KMS-11 (cell line): ENCODE measurements around the gene CDKN2D.
A peak's percentile ranks its signal among the peaks of the same experiment; 100 is the strongest.

ENCODE experiments used
- H2AFZ ChIP-seq: fragments of 200-600 bp; sonication (generic); 2 replicates; pipeline ENCODE4 v1.6.1; 2016; ENCODE audit warnings: antibody characterized with exemption, mixed run types, low read depth
- H3K27ac ChIP-seq: fragments of 200-600 bp; sonication (generic); 2 replicates; pipeline ENCODE4 v1.6.1; 2016; ENCODE audit warnings: mild to moderate bottlenecking, mixed run types
- H3K27me3 ChIP-seq: fragments of 200-600 bp; sonication (generic); 2 replicates; pipeline ENCODE4 v1.6.1; 2017; ENCODE audit warnings: mild to moderate bottlenecking, low read depth, mixed run types, moderate library complexity; ENCODE audit not compliant: insufficient read depth
- H3K36me3 ChIP-seq: fragments of 200-600 bp; sonication (generic); 2 replicates; pipeline ENCODE4 v1.6.1; 2017; ENCODE audit warnings: mild to moderate bottlenecking, mixed run types; ENCODE audit not compliant: insufficient read depth
- H3K4me1 ChIP-seq: fragments of 200-600 bp; sonication (generic); 2 replicates; pipeline ENCODE4 v1.6.1; 2016; ENCODE audit warnings: mild to moderate bottlenecking, low read depth, mixed run types; ENCODE audit not compliant: poor library complexity, severe bottlenecking
- H3K4me2 ChIP-seq: fragments of 200-600 bp; sonication (generic); 2 replicates; pipeline ENCODE4 v1.7.0; 2016; ENCODE audit warnings: mild to moderate bottlenecking, mixed run types
- H3K4me3 ChIP-seq: fragments of 200-600 bp; sonication (generic); IDR thresholded peaks from 2 replicates; pipeline ENCODE4 v1.6.1; 2017; ENCODE audit warnings: low read depth, low read length, mixed read lengths; ENCODE audit not compliant: insufficient read depth
- H3K79me2 ChIP-seq: fragments of 200-600 bp; sonication (generic); 2 replicates; pipeline ENCODE4 v1.6.1; 2016; ENCODE audit warnings: low read depth, mixed run types; ENCODE audit not compliant: insufficient read depth
- H3K9ac ChIP-seq: fragments of 200-600 bp; sonication (generic); 2 replicates; pipeline ENCODE4 v1.6.1; 2016; ENCODE audit warnings: mild to moderate bottlenecking, mixed run types
- H4K20me1 ChIP-seq: fragments of 200-600 bp; sonication (generic); 2 replicates; pipeline ENCODE4 v1.6.1; 2016; ENCODE audit warnings: mild to moderate bottlenecking, mixed run types; ENCODE audit not compliant: insufficient read depth
- TF ChIP-seq, protein P1 (sequence below): fragments of 200-600 bp; sonication (generic); conservative IDR thresholded peaks from 2 replicates; pipeline ENCODE4 v1.6.1; 2017; ENCODE audit warnings: low read depth, mild to moderate bottlenecking, antibody characterized with exemption, low read length, moderate library complexity, mixed read lengths

CDKN2D gene

GRCh38 chr19:10546817-10547216 is 22.0 kb downstream of the CDKN2D start:
- Histone ChIP-seq H3K27me3 (no peaks in the 10 kb centered on the region; the same call in 1 of the 2 replicates), H4K20me1 (no peaks in the 10 kb centered on the region), H3K9ac (no peak overlapping the region), H2AFZ (no peak overlapping the region), H3K4me3 (no peak overlapping the region), H3K27ac (no peak overlapping the region), H3K79me2 (peaks cover 14% of the 10 kb centered on the region; the same call in 1 of the 2 replicates), H3K36me3 (no peaks in the 10 kb centered on the region), H3K4me2 (no peak overlapping the region), H3K4me1 (peaks cover 20% of the 10 kb centered on the region)
- TF ChIP-seq, protein P1, sequence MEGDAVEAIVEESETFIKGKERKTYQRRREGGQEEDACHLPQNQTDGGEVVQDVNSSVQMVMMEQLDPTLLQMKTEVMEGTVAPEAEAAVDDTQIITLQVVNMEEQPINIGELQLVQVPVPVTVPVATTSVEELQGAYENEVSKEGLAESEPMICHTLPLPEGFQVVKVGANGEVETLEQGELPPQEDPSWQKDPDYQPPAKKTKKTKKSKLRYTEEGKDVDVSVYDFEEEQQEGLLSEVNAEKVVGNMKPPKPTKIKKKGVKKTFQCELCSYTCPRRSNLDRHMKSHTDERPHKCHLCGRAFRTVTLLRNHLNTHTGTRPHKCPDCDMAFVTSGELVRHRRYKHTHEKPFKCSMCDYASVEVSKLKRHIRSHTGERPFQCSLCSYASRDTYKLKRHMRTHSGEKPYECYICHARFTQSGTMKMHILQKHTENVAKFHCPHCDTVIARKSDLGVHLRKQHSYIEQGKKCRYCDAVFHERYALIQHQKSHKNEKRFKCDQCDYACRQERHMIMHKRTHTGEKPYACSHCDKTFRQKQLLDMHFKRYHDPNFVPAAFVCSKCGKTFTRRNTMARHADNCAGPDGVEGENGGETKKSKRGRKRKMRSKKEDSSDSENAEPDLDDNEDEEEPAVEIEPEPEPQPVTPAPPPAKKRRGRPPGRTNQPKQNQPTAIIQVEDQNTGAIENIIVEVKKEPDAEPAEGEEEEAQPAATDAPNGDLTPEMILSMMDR: no peak

GRCh38 chr19:10544753-10545251 is 24.0 kb downstream of the CDKN2D start:
- Histone ChIP-seq H3K27me3 (peaks cover 5% of the 10 kb centered on the region; the same call in 1 of the 2 replicates), H3K4me1 (peaks cover 29% of the 10 kb centered on the region), H3K4me2 (peak overlapping the region; percentile 91), H3K9ac (no peak overlapping the region; the same call in 1 of the 2 replicates), H3K36me3 (no peaks in the 10 kb centered on the region), H4K20me1 (no peaks in the 10 kb centered on the region), H3K79me2 (peaks cover 14% of the 10 kb centered on the region; the same call in 1 of the 2 replicates), H3K4me3 (no peak overlapping the region), H3K27ac (no peak overlapping the region; the same call in 1 of the 2 replicates), H2AFZ (no peak overlapping the region)
- TF ChIP-seq, protein P1: no peak

- Histone ChIP-seq H3K79me2 (peaks cover 14% of the 10 kb centered on the region; the same call in 1 of the 2 replicates), H3K36me3 (no peaks in the 10 kb centered on the region), H4K20me1 (no peaks in the 10 kb centered on the region), H3K4me3 (no peak overlapping the region), H3K4me2 (peak overlapping the region; percentile 91), H3K4me1 (peaks cover 29% of the 10 kb centered on the region), H2AFZ (peak overlapping the region; percentile 59), H3K27me3 (peaks cover 6% of the 10 kb centered on the region; the same call in 1 of the 2 replicates), H3K9ac (peak overlapping the region; percentile 79), H3K27ac (peak overlapping the region; percentile 32)
- TF ChIP-seq, protein P1: no peak
These were observed 24.5 kb downstream of the CDKN2D start for GRCh38 chr19:10544242-10544752.

- Histone ChIP-seq H3K9ac (peak within 1 kb of the TSS; percentile 79), H3K36me3 (no peaks in the 10 kb centered on the region), H2AFZ (peak within 1 kb of the TSS; percentile 59), H3K4me1 (peaks cover 29% of the 10 kb centered on the region), H4K20me1 (no peaks in the 10 kb centered on the region), H3K4me3 (no peak within 1 kb of the TSS), H3K27me3 (peaks cover 8% of the 10 kb centered on the region; the same call in 1 of the 2 replicates), H3K4me2 (peak within 1 kb of the TSS; percentile 91), H3K79me2 (peaks cover 14% of the 10 kb centered on the region; the same call in 1 of the 2 replicates), H3K27ac (peak within 1 kb of the TSS; percentile 32)
- TF ChIP-seq, protein P1: no peak
These were observed 25.1 kb downstream of the CDKN2D start, which contains the start of gene ATG4D for GRCh38 chr19:10543420-10544241. TSS of gene ATG4D (plus strand) at chr19:10543904. CDS start at chr19:10544091, 187 bp downstream.
